HTR-8/SVneo (cell line): Measurements from ENCODE around the gene DGKB.

Experiments
- DNase-seq: peaks from one replicate; pipeline ENCODE4 v3.0.0; 2011; ENCODE audit warnings: low spot score, mixed read lengths; ENCODE audit not compliant: insufficient read length
- FAIRE-seq: peaks from 2 replicates; lab custom pipeline; 2011; peaks lifted over from hg19 to GRCh38; lab: Jason Lieb, UNC

The DGKB gene

GRCh38 chr7:14606101-14606500, 296.4 kb downstream of the DGKB start:
- FAIRE-seq, result no peak
- no peak for DNase-seq

GRCh38 chr7:14604606-14605005, 297.9 kb downstream of the DGKB start:
- peak; percentile 1 for DNase-seq
- no peak for FAIRE-seq

- DNase-seq, result no peak
- no peak for FAIRE-seq
Observed at GRCh38 chr7:14602851-14603250, 299.7 kb downstream of the DGKB start.

GRCh38 chr7:14600766-14601367, 301.7 kb downstream of the DGKB start:
- DNase-seq (no peak), FAIRE-seq (no peak)

- no peak for FAIRE-seq
- no peak for DNase-seq
Observed at GRCh38 chr7:14598978-14599377, 303.6 kb downstream of the DGKB start.

GRCh38 chr7:14596421-14596820, 306.1 kb downstream of the DGKB start:
- FAIRE-seq (no peak), DNase-seq (no peak)

GRCh38 chr7:14590206-14590605, 312.3 kb downstream of the DGKB start:
- no peak for FAIRE-seq

GRCh38 chr7:14585232-14585631, 317.3 kb downstream of the DGKB start:
- no peak for FAIRE-seq
- DNase-seq, result no peak

More at GRCh38 chr7:14590206-14590605, 312.3 kb downstream of the DGKB start:
- DNase-seq, result no peak

- FAIRE-seq (no peak), DNase-seq (no peak)
Observed at GRCh38 chr7:14583518-14583917, 319.0 kb downstream of the DGKB start.

GRCh38 chr7:14582010-14582409, 320.5 kb downstream of the DGKB start:
- no peak for FAIRE-seq
- DNase-seq, result no peak

GRCh38 chr7:14579971-14580370, 322.6 kb downstream of the DGKB start:
- FAIRE-seq, result no peak
- DNase-seq, result no peak

GRCh38 chr7:14576578-14576977, 326.0 kb downstream of the DGKB start:
- DNase-seq, result no peak
- FAIRE-seq, result no peak

- FAIRE-seq, result no peak
- no peak for DNase-seq
Observed at GRCh38 chr7:14570750-14571607, 331.6 kb downstream of the DGKB start.

GRCh38 chr7:14552060-14552459, 350.5 kb downstream of the DGKB start:
- DNase-seq (no peak), FAIRE-seq (no peak)

- DNase-seq, result no peak
- no peak for FAIRE-seq
Observed at GRCh38 chr7:14551310-14551709, 351.2 kb downstream of the DGKB start.

- DNase-seq (no peak), FAIRE-seq (no peak)
Observed at GRCh38 chr7:14542624-14543023, 359.9 kb downstream of the DGKB start.

GRCh38 chr7:14521183-14521582, 381.4 kb downstream of the DGKB start:
- FAIRE-seq, result no peak
- no peak for DNase-seq

GRCh38 chr7:14510268-14510667, 392.3 kb downstream of the DGKB start:
- FAIRE-seq, result no peak

GRCh38 chr7:14507617-14508016, 394.9 kb downstream of the DGKB start:
- no peak for FAIRE-seq
- peak; percentile 4 for DNase-seq

More at GRCh38 chr7:14510268-14510667, 392.3 kb downstream of the DGKB start:
- DNase-seq, result no peak

- FAIRE-seq (no peak), DNase-seq (no peak)
Observed at GRCh38 chr7:14505906-14506305, 396.6 kb downstream of the DGKB start.

- FAIRE-seq (no peak), DNase-seq (no peak)
Observed at GRCh38 chr7:14504134-14504533, 398.4 kb downstream of the DGKB start.

GRCh38 chr7:14503623-14504022, 398.9 kb downstream of the DGKB start:
- DNase-seq (no peak), FAIRE-seq (no peak)
